Measurements from ENCODE around the gene PFKP.

PFKP gene

GRCh38 chr10:3067118-3067858 lies at the start of gene PFKP:
Gene PFKP (plus strand): TSS chr10:3067548. CDS start chr10:3067596, 48 bp downstream.
- peak; percentile 63 for DNase-seq

DNA sequence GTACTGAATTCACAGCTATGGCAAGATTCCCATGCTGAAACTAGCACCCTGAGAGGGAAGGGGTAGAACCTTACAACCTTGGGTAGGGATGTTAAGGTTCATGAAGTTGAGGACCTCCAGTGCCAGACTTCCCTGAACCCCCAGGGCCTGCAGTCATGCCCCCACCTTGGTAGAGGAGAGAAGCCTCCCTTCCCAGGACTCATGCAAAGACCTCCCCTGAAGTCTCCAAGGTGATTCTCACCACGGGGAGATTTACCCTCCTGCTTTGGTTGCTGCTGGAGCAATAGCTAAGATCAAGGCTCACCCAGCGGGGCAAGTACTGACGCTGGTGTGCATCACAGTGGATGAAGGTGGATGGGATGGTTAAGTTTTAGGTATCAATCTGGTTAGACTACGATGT lies 49.1 kb upstream of the PFKP start:
- DNase-seq = no peak

DNA sequence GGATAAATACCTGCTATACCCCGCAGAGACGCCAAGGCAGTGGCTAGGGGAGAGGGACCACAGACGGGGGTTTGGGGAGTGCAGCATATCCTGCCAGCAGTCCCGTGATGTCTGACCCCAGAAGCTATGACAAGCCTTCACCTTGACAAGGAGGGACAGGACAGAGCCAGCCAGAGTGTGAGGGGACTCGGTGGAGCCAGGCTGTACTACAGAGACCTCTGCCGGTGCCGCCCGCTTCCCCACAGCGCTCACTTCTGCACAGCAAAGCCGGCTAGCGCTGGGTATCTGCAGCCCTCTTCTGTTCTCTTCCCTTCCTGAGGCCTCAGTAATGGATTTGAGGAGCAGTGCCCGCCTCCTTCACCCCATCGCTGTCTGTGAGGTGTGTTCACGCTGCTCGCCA lies 47.0 kb upstream of the PFKP start:
- DNase-seq = no peak

- no peak for DNase-seq
Observed at GRCh38 chr10:3020881-3021280, 46.5 kb upstream of the PFKP start.

GRCh38 chr10:3022027-3022426 lies 45.3 kb upstream of the PFKP start:
- no peak for DNase-seq

DNA sequence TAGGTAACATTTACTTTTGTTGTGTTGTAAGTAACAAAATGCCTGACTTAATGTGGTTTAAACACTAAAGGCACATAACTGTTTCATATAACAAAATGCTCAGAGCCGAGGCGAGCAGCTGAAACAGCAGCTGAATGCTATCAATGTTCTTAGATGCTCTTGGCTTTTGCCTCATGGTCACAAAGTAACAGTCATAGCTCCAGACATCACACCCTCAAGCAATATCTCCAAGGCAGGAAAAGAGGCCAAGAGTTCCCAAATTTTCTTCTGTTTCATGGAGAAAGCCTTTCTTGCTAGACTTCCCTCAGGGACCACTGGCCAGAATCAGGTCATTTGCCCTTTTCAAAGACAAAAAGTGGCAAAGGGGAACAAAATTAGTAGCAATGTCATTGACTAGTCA lies 43.5 kb upstream of the PFKP start:
- DNase-seq = no peak

DNA sequence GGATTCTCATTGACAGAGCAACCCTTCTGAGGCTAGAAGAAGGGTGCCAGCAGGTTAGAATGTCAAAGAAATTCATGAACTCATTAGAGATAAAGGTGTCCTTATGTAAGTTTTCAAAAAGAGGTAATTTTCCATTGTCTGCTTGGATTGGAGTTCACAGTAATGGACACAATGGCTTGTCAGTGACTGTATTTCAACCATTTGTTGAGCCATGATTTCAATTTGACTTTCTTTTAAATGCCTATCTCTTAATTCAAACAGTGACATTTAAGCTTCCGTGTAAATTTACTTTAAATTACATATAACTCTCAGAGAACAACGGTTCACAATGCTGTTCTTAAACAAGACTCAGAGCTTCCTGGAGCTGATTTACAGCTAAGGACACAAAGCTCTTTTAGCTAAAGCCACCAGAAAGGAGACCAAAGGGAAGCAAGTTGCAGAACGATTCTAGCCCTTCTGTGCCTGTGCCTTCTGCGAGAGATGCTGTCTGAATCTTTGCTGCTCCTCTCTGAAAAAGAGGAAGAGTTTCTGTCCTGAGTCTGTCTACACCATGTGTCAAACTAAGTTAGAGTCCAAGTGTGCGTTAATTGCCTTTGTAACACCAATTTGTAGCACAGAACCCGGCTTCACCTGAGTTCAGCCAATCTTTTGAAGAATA lies 42.2 kb upstream of the PFKP start:
- DNase-seq = no peak

DNA sequence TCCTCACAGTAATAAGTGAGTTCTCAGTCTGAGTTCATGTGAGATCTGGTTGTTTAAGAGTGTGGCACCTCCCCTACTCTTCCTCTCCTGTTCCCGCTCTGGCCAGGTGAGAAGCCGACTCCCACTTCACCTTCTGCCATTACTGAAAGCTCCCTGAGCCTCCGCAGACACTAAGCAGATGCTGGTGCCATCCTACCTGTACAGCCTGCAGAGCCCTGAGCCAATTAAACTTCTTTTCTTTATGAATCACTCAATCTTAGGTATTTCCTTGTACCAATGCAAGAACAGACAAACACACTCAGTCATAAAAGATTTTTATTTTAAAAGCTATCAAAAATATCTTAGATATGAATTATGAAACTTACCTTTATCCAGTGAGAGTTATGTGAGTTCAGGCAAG lies 39.5 kb upstream of the PFKP start:
- DNase-seq = no peak

GRCh38 chr10:3028441-3028840 lies 38.9 kb upstream of the PFKP start:
- DNase-seq = no peak

DNA sequence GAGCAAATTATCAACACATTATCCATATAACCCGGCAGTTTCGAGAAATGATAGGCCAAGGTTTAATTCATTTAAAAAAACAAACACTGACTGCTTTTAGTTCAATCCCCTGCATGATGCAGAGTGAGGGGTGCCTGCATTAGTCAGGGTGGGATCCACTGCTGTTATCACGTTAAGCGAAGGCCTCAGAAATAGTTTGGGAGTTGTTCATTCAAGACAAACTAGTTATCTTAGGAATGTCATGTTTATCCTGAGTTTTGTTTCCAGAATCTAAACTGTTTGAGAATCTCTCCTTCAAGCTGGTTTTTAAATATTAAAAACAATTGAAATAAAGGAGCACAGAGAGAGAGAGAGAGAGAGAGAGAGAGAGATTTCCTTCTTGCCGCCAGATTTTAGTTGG lies 36.6 kb upstream of the PFKP start:
- no peak for DNase-seq

GRCh38 chr10:3031490-3031889 lies 35.9 kb upstream of the PFKP start:
- DNase-seq = no peak

DNA sequence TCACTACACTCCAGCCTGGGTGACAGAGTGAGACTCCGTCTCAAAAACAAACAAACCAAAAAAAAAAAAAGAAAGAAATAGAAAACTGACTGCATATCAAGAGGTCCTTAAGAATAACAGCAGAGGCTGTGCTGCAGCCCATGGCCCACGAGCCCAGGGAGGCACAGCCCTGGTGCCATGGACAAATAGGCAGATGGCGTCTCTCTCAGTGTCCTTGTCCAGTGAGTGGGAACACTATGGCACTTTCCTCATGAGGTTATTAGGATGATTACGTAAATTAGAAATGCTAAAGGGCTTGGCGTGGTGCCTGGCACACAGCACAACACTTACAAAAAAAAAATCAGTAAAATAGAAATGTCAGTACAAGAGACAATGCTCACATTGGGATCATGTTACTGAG lies 33.4 kb upstream of the PFKP start:
- DNase-seq = no peak

DNA sequence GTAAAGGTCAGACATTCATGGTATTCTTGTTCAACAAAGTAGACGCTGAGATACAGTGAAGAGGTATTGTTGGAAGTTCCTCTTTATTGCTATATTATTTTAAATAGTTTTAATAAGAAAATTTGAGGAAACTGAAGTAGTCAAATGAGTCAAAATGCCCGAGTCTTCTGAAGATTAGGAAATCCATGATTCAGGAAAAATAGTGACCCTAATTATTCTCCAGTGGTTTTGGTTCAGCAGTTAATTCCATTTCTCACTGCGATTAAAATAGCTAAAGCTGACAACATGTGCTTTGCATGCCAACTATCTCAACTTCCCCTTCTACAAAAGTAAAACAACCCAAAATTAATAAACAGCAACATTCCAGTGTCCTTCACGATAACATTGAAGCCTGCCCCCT lies 32.7 kb upstream of the PFKP start:
- DNase-seq = no peak

DNA sequence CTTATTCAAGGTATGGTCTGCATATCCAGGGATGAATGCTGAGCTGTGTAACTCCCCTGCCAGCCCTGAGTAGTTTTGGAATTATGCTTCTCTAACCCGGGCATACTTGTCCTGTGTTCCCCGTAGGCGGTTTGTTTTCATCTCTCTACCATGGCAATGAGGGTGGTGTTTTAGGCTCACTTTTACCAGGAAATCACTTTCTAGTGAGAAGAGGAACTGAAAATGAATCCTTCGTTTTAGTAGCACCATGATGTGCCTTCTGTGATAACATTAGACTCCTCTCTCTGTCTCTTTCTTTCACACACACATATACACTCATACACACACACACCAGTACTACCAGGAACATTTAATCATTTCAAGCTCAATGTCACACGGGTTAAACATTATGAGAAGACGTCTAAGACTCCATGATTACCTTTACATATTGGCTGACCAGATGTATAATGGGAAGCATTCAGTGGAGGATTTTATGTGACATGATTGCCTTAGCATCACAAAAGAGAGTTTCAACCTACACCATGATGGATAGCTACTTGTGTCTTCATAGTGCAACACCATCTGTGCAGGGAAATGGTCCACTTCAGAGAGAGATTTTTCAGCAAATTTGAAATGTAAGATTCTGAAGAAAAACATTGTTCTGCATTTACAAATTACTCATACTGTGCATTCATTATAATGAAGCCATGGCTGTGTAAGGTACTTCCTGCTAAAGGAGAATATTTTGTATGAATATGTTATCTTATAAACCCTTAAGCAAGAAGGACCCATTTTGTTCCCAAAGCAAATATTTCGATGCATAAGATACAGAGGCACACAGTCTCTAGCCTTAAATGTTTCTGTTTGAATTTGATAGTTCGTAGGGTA lies 31.0 kb upstream of the PFKP start:
- DNase-seq = no peak

DNA sequence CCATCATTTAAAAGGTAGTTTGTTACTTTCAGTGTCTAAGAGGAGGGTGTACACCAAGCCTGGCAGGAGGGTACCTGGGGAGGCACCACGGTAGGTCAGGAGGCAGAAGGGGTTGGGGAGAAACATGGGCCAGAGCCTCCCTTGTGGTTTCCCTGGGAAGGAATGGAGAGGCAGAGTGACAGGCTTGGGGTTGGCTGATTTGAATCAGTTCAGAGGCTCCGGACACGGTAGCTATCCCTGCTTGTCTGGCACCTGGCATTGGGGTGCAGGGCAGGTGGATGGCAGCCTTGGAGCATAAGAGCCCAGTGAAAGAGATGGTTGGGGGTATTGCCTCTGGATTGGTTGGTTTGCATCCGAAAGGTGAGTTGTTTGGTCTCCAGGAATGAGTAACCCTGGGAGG lies 30.2 kb upstream of the PFKP start:
- no peak for DNase-seq

GRCh38 chr10:3040069-3040468 lies 27.3 kb upstream of the PFKP start:
- no peak for DNase-seq

GRCh38 chr10:3042589-3042988 lies 24.8 kb upstream of the PFKP start:
- DNase-seq = no peak

- peak; percentile 55 for DNase-seq
Observed at GRCh38 chr10:3043512-3044368, 23.6 kb upstream of the PFKP start.

GRCh38 chr10:3045471-3046209 lies 21.7 kb upstream of the PFKP start:
- no peak for DNase-seq

DNA sequence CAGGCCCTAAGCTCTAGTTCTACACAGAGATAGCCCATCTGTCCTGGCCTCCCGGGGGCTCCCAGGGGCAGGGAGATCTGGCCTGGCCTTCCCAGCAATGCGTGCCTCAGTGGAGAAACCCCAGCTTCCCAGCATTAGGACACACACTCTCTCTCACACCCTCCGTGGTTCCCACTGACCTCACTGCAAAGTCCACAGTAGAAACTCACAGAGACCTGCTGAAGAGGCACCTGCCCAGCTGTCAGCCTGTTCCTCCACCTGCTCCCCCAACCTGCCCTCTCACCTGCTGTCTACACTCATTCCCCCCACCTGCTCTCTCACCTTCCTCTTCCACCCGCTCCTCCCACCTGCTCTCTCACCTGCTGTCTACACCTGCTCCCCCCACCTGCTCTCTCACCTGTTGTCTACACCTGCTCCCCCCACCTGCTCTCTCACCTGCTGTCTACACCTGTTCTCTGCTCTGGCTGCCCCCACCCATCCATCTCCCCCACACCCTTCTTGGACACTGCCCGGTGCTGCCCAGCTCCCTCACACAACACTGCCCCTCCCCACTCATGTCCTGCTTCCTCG lies 21.1 kb upstream of the PFKP start:
- no peak for DNase-seq

DNA sequence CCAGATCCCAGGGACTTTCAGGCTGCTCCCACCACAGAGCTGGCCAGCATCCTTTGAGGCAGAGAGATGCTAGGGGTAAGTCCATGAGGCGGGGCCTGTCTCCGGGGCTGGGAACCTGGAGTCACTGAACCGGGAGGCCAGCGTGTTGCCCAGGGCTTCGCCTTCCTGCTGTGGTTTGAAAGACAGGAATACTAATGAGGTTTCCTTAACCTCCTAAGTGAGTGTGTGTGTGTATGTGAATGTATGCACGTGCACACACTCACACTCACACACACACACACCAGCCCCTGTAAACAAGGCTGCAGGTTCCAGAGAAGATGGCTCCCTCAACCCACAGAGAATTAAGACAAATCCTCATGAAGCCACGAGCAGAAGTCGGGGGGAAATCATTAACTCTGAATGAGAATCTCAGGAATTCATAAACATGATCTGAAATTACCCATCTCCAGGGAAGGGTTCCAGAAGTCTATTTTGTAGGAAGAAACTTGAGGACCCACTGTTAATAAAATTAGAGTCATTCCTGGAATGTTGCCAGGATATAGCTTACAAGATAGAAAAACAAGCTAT lies 20.3 kb upstream of the PFKP start:
- no peak for DNase-seq

Data from NCI-H345 (cell line).